Tongue (tissue), 2 donors: Measurements from ENCODE around the gene NIPSNAP2. TPM values are rescaled to one million over a fixed set of nuclear protein-coding genes. Genes with fewer than 3 reads are reported as not detected.
A peak's percentile ranks its signal among the peaks of the same experiment; 100 is the strongest.
"Not testable (repeated sequence)": the region's sequence is repeated elsewhere in the genome, so short reads cannot be mapped to it uniquely, and the experiment has no call there.

Source experiments
- DNase-seq: peaks from one replicate; pipeline ENCODE4 v3.0.0-alpha.2; 2015
- total RNA-seq: library from RNA; depleted of rRNA; stranded (reverse); fragments of >200 nt; gene quantifications from one replicate; pipeline ENCODE4 v1.2.3, GENCODE V29; 2014

Gene NIPSNAP2
- total RNA-seq, 1 donor from 2014 or later = 177 TPM

- peak; percentile 12 for DNase-seq
Observed at GRCh38 chr7:55975988-55976633, 11.7 kb downstream of the NIPSNAP2 start.

- DNase-seq = peak; percentile 65
Observed at GRCh38 chr7:55977831-55978230, 13.4 kb downstream of the NIPSNAP2 start.

- DNase-seq = no peak
Observed at GRCh38 chr7:55980266-55980665, 15.9 kb downstream of the NIPSNAP2 start.

GRCh38 chr7:55983537-55983936 is 19.2 kb downstream of the NIPSNAP2 start:
- DNase-seq = no peak

- no peak for DNase-seq
Observed at GRCh38 chr7:55992346-55992745, 28.0 kb downstream of the NIPSNAP2 start.

GRCh38 chr7:55996856-55997500 is 32.6 kb downstream of the NIPSNAP2 start:
- DNase-seq = no peak

GRCh38 chr7:56003749-56004148 is 39.4 kb downstream of the NIPSNAP2 start:
- no peak for DNase-seq

- DNase-seq = no peak
Observed at GRCh38 chr7:56007167-56007652, 42.8 kb downstream of the NIPSNAP2 start.

- peak; percentile 5 for DNase-seq
Observed at GRCh38 chr7:56007891-56008290, 43.5 kb downstream of the NIPSNAP2 start.

GRCh38 chr7:56009695-56010094 is 45.3 kb downstream of the NIPSNAP2 start:
- peak; percentile 49 for DNase-seq

- not testable (repeated sequence) for DNase-seq
Observed at GRCh38 chr7:56017015-56017414, 52.6 kb downstream of the NIPSNAP2 start.

- DNase-seq = no peak
Observed at GRCh38 chr7:56019501-56019900, 55.1 kb downstream of the NIPSNAP2 start.

GRCh38 chr7:56023500-56023899 is 59.1 kb downstream of the NIPSNAP2 start:
- DNase-seq = no peak

- DNase-seq = no peak
Observed at GRCh38 chr7:56026538-56026937, 62.2 kb downstream of the NIPSNAP2 start.

GRCh38 chr7:56028942-56029630 is 64.7 kb downstream of the NIPSNAP2 start:
- DNase-seq = no peak

- no peak for DNase-seq
Observed at GRCh38 chr7:56030340-56030739, 66.0 kb downstream of the NIPSNAP2 start.

GRCh38 chr7:56031556-56031955 is 67.2 kb downstream of the NIPSNAP2 start:
- DNase-seq = not testable (repeated sequence)

- DNase-seq = not testable (repeated sequence)
Observed at GRCh38 chr7:56032578-56032977, 68.2 kb downstream of the NIPSNAP2 start.

- peak; percentile 83 for DNase-seq
Observed at GRCh38 chr7:56033671-56034432, 69.5 kb downstream of the NIPSNAP2 start.

- DNase-seq = no peak
Observed at GRCh38 chr7:56040730-56041129, 76.3 kb downstream of the NIPSNAP2 start.

- not testable (repeated sequence) for DNase-seq
Observed at GRCh38 chr7:56045758-56046157, 81.4 kb downstream of the NIPSNAP2 start.

GRCh38 chr7:56046721-56047445 is 82.5 kb downstream of the NIPSNAP2 start:
- peak; percentile 34 for DNase-seq
